ENCODE data around the gene YPEL2.

DNA sequence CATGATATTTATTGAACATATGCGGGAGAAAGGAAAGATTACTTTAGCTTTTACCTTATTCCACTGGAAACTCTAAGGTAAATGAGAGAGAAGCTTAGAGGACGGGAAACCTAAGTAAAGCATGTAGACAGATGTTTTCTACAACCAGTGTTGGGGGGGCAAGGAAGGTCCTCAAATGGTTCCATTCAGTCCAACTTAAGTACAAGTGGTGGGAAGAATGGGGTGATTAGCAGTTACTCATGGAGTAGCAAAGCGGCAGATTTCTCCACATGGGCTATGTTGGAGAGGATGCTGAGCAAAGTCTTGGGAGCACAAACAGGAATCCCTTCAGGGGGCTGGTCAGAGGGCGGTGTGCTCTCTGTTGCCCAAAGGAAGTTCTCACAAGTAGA is 78.6 kb downstream of the YPEL2 start:
- no peak for TF ChIP-seq POLR2AphosphoS5 (IDR thresholded peaks at IDR 0.05; ENCODE audit: insufficient read depth, low read depth, low read length)
- TF ChIP-seq, protein P1, sequence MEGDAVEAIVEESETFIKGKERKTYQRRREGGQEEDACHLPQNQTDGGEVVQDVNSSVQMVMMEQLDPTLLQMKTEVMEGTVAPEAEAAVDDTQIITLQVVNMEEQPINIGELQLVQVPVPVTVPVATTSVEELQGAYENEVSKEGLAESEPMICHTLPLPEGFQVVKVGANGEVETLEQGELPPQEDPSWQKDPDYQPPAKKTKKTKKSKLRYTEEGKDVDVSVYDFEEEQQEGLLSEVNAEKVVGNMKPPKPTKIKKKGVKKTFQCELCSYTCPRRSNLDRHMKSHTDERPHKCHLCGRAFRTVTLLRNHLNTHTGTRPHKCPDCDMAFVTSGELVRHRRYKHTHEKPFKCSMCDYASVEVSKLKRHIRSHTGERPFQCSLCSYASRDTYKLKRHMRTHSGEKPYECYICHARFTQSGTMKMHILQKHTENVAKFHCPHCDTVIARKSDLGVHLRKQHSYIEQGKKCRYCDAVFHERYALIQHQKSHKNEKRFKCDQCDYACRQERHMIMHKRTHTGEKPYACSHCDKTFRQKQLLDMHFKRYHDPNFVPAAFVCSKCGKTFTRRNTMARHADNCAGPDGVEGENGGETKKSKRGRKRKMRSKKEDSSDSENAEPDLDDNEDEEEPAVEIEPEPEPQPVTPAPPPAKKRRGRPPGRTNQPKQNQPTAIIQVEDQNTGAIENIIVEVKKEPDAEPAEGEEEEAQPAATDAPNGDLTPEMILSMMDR (IDR thresholded peaks at IDR 0.05; ENCODE audit: extremely low read depth in 1 of 2, insufficient read depth in 1 of 2, low read depth in 1 of 2, low read length in 2 of 2) = no peak
- TF ChIP-seq, protein P2, sequence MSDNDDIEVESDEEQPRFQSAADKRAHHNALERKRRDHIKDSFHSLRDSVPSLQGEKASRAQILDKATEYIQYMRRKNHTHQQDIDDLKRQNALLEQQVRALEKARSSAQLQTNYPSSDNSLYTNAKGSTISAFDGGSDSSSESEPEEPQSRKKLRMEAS (IDR thresholded peaks at IDR 0.05; ENCODE audit: insufficient read depth, insufficient read length) = no peak
- TF ChIP-seq POLR2A (IDR thresholded peaks at IDR 0.05; ENCODE audit: low read depth, low read length) = no peak
- TF ChIP-seq EZH2 (IDR thresholded peaks at IDR 0.05; ENCODE audit: borderline replicate concordance, low read depth, low read length, severe bottlenecking) = no peak
- no peak for TF ChIP-seq MYC (IDR thresholded peaks at IDR 0.05; ENCODE audit: low read depth, low read length)
- TF ChIP-seq JUN (IDR thresholded peaks at IDR 0.05; ENCODE audit: borderline replicate concordance, insufficient read depth, insufficient read length, low read depth) = no peak
- no peak for TF ChIP-seq GATA2 (IDR thresholded peaks at IDR 0.05; ENCODE audit: insufficient read depth, insufficient read length, low read depth, low read length)
